Measurements from ENCODE around the gene FCSK.

FCSK gene

DNA sequence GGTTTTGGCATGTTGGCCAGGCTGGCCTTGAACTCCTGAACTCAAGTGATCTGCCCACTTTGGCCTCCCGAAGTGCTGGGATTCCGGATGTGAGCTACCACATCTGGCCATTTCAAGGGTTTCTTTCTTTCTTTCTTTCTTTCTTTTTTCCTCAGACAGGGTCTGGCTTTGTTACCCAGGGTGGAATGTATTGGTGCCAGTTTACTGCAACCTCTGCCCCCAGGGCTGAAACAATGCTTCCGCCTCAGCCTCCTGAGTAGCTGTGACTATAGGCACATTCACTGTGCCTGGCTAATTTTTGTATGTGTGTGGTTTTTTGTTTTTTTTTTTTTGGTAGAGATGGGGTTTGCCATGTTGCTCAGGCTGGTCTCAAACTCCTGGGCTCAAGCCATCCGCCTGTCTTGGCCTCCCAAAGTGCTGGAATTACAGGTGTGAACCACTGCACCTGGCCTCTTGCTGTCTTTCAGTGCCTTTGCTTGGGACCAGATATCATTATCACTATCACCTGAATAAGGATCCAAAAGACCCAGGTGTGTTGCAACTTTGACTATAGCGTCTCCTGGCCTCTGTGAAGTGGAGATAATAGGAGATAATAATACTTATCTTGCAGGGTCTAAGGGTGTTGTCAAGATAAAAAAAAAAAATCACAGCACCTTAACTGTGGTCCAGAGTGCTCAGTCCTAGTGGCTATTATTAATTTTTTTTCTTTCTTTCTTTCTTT lies 3.2 kb downstream of the FCSK start:
- no peak for DNase-seq

- DNase-seq = no peak
Measured at GRCh38 chr16:70460737-70461261, 6.4 kb downstream of the FCSK start.

- DNase-seq = no peak
Measured at GRCh38 chr16:70463235-70463634, 8.8 kb downstream of the FCSK start.

DNA sequence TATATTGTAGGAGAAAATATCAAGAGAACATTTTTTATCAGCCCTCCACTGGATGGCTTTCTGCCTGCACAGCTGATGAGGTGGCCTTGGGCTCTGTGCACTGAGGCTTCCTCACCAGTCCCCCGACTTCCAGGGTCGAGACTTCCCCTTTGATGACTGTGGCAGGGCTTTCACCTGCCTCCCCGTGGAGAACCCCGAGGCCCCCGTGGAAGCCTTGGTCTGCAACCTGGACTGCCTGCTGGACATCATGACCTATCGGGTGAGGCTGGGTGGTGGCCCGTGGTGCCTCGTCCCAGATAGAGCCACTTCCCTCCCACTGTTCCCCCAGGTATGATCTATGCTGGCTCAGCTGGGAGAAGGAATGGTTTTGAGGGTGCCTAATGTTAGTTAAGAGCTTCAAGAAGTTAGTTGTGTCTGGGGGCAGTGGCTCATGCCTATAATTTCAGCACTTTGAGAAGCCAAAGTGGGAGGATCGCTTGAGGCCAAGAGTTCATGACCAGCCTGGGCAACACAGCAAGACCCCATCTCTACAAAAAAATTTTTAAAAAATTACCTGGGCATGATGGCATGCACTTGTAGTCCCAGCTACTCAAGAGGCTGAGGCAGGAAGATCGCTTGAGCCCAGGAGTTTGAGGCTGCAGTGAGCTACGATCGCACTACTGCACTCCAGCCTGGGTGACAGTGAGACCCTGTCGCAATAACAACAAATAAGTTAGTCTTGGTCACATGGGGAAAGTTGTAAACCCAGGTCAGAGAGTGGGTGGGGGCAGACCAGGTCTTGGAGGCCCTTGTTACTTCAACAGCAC lies 11.8 kb downstream of the FCSK start:
- DNase-seq = no peak

DNA sequence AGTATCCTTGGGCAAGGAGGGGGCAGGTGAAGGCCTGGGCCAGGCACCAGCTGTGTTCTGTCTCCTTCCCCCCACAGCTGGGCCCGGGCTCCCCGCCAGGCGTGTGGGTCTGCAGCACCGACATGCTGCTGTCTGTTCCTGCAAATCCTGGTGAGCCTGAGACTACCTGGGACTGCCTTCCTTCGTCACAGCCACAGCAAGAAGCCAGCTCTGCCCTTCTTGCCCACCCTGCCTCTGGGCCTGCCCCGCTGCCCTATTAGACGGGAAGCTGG lies 12.3 kb downstream of the FCSK start:
- no peak for DNase-seq

DNA sequence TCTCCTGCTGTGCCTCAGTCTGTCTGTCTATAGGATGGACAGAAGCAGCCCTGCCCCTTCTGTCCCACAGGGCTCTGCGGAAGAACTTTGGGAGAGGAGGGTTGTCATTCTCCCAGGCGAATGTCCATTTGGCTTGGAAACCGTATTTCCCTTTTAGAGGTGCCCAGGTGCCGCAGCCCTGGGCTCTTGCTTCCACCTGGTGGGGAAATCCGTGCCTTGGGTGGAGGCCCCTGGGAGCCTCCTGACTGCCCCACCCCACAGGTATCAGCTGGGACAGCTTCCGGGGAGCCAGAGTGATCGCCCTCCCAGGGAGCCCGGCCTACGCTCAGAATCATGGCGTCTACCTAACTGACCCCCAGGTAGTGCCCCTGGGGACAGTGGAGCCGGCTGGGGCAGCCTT lies 12.7 kb downstream of the FCSK start:
- DNase-seq = no peak

- DNase-seq = no peak
Measured at GRCh38 chr16:70467608-70468007, 13.2 kb downstream of the FCSK start.

DNA sequence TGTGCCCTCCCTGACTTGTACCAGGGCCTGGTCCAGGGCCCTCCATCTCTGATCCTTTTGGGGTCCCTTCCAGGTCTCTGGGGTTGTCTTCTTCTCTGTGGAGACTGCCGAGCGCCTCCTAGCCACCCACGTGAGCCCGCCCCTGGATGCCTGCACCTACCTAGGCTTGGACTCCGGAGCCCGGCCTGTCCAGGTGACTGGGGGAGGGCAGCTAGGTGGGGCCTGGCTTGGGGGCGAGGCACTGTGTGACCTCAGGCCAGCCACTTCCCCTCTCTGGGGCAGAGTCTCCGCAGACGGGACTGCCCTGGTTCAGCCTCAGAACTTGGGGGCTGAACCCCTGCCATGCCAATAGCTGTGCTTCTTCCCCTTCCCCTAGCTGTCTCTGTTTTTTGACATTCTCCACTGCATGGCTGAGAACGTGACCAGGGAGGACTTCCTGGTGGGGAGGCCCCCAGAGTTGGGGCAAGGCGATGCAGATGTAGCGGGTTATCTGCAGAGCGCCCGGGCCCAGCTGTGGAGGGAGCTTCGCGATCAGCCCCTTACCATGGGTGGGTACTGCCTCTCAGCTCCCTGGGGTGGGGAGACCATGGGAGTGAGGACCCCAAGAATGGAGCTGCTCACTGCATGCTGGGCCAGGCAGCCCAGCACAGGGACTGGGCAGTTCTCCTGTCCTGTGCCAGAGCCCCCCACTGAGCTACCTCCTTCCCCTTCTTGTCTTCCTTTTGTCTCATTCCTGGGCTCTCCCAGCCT lies 14.6 kb downstream of the FCSK start:
- no peak for DNase-seq

GRCh38 chr16:70470141-70470926 lies 15.9 kb downstream of the FCSK start:
- no peak for DNase-seq

DNA sequence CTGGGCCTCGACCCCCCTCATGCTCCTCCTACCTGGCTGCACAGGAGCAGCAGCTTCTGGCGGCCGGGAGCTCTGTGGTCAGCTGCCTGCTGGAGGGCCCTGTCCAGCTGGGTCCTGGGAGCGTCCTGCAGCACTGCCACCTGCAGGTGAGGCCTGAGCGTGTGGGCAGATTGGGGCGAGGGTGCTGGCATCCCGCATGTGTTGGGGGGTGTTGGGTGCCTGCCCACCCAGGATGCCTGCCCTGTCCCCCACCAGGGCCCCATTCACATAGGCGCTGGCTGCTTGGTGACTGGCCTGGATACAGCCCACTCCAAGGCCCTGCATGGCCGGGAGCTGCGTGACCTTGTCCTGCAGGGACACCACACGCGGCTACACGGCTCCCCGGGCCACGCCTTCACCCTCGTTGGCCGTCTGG lies 16.5 kb downstream of the FCSK start:
- no peak for DNase-seq

DNA sequence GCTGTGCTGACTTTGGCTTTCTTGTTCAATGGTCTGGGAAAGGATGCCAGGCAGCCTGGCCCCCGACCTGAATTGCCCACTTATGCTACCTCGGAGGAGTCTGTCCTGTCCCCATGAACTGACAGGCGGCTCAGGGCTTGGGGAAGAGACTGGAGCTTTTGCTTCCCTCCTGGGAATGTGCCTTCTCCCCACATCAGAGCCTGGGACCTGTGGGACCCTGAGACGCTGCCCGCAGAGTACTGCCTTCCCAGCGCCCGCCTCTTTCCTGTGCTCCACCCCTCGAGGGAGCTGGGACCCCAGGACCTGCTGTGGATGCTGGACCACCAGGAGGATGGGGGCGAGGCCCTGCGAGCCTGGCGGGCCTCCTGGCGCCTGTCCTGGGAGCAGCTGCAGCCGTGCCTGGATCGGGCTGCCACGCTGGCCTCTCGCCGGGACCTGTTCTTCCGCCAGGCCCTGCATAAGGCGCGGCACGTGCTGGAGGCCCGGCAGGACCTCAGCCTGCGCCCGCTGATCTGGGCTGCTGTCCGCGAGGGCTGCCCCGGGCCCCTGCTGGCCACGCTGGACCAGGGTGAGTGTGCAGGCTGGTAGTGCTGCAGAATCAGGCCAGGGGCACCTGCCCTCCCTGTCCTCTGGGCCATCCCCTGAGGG lies 18.5 kb downstream of the FCSK start:
- no peak for DNase-seq

DNA sequence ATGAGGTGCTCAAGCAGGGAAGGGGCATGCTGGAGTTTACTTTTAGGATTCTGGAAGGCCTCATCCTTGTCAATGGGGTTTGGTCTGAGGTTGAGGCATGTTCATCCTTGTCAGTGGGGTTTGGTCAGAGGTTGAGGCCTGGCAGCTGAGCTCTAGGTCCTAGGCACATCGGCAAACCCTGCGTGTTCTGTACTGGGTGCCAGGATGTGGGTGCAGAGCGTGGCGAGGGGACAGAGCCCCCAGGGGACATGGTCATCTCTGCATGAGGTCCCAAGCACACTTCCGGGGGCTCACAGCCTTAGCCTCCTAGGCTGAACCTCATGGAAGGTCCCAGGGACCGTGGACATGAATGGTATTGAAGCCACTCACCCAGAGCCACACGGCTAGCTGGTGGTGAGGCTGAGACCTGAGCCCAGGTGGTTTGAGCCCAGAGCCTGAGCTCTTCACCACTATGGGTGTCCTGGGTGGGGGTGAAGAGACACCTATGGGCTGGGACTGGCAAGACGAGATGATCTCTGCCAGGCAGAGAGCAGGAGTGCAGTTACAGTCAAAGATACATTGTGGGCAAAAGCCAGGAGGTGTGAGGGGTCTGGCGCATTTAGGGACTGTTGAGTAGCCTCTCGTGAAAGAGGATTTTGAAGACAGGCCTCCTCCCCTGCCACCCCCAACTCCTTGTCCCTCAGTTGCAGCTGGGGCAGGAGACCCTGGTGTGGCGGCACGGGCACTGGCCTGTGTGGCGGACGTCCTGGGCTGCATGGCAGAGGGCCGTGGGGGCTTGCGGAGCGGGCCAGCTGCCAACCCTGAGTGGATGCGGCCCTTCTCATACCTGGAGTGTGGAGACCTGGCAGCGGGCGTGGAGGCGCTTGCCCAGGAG lies 19.3 kb downstream of the FCSK start:
- DNase-seq = no peak

GRCh38 chr16:70474320-70475053 lies 20.1 kb downstream of the FCSK start:
- DNase-seq = no peak

- DNase-seq = no peak
Measured at GRCh38 chr16:70475054-70475871, 20.9 kb downstream of the FCSK start.

GRCh38 chr16:70476272-70477020 lies 22.1 kb downstream of the FCSK start:
- DNase-seq = no peak

- DNase-seq = no peak
Measured at GRCh38 chr16:70478169-70478568, 23.8 kb downstream of the FCSK start.

DNA sequence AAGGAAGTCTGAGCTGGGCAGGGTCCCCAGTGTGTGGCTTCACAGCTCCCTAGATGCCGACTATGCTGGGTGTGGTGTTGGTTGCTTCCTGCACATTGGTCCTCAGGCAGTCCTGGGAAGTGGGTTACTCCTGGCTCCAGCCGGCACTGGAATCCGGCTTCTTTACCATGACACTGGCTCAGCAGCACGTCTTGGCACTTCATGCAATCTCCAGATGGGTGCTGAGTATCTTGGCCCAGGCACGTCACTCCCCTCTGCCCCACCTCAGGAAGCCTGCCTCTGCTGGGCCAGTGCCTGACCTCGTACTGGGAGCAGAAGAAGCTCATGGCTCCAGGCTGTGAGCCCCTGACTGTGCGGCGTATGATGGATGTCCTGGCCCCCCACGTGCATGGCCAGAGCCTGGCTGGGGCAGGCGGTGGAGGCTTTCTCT lies 24.5 kb downstream of the FCSK start:
- no peak for DNase-seq

- DNase-seq = no peak
Measured at GRCh38 chr16:70480127-70481105, 26.0 kb downstream of the FCSK start.
